ENCODE results near the gene RAMACL.

RAMACL gene

DNA sequence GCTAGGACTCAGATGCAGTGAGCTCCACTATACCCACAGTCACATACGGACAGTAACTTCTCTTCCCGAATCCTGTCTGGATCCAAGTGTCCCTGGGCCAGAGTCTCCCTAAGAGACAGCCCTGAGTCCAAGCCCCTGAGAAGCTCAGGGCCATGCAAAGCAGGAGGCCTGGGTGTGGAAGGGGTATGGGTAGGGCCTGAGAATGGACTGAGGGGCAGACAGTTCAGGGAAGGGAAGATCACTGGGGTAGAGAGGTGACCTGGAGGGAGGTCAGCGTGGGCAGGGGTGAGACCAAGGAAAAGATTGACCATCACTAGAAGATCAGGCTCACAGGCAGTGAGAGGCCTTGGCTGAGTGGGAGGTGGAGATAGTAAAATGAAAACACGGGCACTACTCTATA lies 31.8 kb upstream of the RAMACL start:
- no peak for DNase-seq (ENCODE audit: low read depth in 3 of 3, low spot score in 1 of 3)

DNA sequence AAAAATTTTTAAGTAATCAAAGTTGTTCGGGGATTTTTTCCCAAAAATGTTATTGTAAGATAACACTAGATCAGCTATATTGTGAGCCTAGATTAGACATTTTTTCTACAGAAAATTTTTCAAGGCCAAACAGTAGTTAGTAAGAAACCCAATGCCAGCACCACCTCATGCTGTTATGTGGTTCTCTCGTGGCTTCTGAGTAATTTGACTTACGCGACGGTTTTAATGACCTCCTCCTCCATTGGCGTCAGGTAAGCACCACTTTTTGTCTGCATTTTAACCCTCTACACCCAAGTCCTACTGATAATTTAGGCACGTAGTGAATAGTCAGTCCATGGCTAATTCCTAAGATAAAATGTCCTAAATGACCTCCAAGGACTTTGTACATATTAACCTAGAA lies 30.9 kb upstream of the RAMACL start:
- no peak for DNase-seq (ENCODE audit: low read depth in 3 of 3, low spot score in 1 of 3)

DNA sequence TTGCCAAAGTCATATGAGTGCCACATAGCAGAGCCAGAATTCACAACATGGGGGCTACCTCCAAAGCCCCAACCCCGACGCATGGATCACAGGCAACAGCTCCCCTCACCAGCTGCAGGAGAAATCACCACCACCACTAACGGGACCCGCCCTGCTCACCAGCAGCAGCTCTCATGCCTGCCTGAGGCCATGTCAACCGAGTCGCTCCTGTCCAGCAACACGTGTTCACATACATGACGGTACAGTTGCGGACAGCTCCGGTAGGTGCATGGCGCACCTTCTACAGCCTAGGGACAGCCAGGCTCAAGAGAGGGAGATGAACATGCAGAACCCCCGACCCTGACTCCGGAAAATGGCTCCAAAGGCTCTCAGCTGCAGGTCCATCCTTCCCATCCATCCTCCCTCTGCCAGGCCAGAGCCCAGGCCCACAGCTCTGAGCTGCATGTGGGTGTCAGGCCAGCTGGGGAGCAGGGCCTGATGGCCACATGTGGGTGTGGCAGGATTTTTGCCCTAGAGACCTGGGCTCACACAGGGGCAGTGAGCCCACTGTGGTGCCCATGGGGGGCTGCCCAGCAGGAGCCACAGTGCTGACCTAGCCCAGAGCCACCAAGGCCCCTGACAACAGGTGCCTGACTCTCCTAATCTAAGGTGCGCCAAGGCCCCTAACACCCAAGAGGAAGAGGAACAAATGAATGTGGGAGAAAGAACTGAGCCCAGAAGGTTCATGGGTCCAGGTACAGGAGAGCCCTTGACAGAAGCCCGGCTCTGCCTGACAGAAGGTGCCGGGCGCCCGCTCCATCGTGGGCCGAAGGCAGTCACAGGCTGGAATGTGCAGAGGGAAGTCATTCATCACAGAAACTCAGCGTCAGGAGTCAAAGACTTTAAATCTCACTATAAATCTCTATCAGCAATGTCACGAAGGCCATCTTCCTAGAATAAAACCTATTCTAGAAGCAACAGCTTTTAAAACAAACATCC lies 30.1 kb upstream of the RAMACL start:
- no peak for DNase-seq (ENCODE audit: low read depth in 3 of 3, low spot score in 1 of 3)

DNA sequence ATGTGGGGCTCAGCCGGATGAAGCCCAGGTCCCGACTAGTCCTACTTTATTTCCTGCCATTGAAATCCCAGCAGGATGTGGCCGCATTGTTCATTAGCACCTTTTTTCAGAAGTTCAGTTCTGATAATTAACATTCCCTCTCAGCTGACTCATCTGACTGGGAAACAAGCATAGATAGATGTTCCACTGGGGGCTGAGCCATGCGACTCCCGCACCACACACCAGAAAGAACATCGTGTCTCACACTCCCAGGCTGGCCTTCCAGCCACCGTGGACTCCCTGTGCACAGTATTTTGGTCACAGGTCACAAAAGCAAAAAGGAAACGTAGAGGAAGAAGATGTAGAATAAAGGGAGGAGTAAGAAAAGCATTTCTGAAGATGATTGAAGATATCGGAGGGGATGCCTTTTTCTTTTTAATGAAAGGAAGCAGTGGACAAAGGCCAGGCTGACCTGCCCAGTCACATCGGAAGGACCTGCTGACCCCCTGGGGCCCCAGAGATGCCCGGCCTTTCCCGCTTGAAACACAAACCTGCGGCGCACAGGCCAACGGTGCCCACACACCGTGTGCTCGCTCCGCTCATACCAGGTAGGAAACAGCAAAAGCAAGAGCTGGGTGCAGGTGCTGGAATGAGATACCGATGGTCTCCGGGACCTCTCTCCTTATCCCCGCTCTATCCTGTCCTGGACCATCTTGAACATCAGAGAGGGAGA lies 28.7 kb upstream of the RAMACL start:
- no peak for DNase-seq (ENCODE audit: low read depth in 3 of 3, low spot score in 1 of 3)

DNA sequence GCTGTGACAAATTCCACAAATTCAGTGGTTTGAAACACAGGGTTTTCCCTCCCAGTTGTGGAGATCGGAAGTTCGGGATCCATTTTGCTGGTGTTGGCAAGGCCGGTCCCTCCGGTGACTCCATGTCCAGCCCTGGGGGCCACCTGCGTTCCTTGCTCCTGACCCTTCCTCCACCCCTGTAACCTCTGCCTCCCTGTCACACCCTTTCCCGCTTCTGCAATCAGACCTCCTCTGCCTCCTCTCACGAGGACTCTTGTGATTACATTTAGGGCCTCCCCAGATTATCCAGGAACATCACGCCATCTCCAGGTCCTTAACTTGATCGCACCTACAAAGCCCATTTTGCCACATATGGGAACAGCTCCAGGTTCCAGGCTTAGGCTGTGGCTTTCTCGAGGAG lies 28.1 kb upstream of the RAMACL start:
- no peak for DNase-seq (ENCODE audit: low read depth in 3 of 3, low spot score in 1 of 3)

DNA sequence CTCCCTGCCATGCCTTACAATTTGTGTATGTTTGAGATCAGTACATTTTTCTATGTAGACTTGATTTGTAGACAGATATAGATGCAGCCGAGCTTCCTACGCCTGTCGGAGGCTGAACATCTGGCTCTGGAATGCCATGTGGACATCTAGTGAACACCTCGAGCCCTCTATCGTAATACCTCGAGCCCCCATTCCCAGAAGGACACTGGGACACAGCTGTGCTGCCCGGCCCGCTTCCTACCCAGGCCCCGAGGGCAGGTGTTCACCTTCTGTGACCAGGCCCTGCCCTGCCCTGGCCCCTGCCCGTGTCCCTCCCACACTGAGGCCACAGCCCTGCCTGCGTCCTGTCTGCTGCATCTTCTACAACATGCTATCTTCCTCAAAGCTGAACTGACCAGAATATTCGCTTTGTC lies 27.7 kb upstream of the RAMACL start:
- DNase-seq (ENCODE audit: low read depth in 3 of 3, low spot score in 1 of 3) = no peak

DNA sequence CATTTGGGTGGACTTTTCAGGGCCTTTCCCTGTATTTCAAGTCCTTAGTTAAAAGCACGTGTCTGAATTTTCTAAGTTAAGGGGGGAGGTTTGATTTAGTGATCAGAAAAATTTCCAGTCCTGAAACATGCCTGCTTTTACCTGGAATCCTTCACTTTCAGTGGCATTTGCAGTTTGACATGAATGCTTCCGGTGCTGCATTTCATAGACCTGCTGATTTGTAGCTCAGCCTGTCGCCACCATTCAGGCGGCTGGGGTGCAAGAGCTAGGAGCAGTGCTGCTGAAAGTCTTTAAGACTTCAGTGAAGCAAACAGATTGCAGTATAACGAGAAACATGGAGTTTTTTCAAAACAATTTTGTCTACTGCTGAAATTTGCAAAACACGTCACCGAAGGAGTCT lies 26.5 kb upstream of the RAMACL start:
- DNase-seq (ENCODE audit: low read depth in 3 of 3, low spot score in 1 of 3) = no peak

DNA sequence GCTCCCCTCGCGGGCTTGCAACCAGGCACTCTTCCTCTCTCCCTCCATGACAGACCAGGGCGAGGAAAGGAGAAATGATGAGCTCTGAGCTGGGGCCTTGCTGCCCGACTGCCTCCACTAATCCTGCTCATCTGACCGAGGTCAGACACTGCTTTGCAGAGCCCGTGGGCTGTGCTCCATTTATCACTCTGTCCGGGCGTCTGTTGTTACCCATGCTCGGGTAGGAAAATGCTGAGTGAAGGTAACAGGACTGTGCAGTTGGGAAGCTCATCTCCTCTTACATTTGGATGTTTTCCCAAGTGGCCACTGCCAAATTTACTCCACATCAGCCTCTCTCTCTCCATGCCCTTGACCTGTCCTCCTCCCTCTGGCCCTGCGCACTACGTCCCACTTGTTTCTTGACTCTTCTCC lies 26.0 kb upstream of the RAMACL start:
- DNase-seq (ENCODE audit: low read depth in 3 of 3, low spot score in 1 of 3) = no peak

DNA sequence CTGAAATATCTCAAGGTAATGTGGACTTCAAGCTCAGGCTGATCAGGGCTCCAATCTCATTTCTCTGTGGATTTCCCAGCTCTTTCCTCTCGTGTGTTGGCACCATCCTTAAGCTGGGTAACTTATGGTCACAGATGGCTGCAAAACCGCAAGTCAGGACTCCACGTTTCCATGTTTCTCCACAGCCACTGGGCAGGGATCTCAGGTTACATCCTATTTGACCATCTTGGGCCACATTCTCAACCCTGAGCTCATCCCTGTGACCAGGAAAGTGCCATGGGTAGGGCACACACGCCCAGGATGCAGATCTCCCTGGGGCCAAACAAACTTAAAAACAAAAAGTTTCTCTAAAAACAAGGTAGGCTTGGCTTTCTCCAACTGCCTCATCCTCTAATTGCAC lies 25.2 kb upstream of the RAMACL start:
- no peak for DNase-seq (ENCODE audit: low read depth in 3 of 3, low spot score in 1 of 3)

DNA sequence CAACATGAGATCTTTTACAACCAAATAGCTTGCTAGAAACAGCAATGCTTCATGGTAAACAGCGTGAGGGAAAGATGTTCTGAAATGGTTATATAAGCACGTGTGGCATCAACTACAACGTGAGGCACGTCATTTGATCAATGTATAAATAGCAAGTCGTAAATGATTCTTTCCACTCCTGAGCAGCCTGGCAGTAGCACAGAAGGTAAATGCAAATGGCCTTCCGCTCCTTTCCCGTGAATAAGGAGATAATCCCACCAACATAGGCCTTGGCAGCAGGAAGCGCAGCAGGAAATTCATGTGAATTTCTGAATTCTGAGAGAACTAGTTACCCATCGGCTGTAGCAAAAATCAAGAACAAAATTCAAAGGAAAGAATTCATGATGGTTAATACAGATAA lies 23.6 kb upstream of the RAMACL start:
- no peak for DNase-seq (ENCODE audit: low read depth in 3 of 3, low spot score in 1 of 3)

DNA sequence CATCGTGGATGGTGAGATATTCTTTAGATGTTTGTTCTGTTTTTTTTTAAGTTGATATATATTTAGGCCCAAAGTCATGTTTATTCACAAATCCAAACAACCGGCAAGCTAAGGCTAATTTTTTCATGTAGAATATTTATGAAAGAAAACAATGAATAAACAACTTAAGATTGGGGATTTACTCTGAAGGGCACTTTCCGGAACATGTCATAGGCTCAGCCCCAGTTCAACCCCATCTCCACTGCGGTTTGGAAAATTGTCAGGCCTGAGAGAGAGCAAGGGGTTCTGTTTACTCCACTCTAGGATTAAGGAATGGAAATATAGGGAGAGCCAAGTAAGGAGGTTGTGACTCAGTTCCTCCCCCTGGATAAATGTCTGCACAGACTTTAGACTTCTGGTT lies 22.3 kb upstream of the RAMACL start:
- DNase-seq (ENCODE audit: low read depth in 3 of 3, low spot score in 1 of 3) = no peak

DNA sequence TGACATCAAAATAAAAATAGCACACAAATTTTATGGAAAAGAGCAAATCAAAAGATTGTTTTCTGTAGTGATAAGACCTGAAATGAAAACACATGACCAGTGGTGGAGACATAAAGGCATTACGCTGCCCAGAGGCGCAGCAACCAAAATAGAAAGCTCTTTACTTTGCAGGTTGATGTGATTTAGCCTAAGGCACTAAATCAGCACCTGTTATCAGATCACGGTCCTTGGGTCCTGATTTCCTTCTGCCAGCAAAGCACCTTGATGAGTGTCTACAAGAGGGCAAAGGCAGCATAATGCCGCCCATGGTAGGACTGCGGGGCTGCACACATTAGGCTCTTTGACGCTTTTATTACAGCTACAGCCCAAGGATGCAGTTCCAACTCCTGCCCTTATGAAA lies 19.3 kb upstream of the RAMACL start:
- no peak for DNase-seq (ENCODE audit: low read depth in 3 of 3, low spot score in 1 of 3)

DNA sequence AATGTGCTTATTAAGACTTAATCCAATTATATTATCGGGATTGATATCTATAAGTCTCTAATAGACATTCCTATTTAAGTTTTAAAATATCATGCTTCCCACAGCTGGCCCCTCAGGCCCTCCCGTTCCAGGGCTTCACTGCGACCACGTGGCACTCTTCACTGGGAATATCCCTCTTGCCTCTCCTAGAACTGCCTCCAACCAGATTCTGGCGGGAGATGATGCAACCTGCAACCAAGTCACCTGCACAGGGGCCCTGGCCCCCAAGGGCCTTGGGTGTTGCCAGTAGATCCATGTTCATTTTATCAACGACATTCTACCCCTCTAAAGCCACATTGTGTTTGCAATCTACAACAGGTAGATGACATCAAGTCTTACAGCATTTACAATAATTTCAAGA lies 18.4 kb upstream of the RAMACL start:
- DNase-seq (ENCODE audit: low read depth in 3 of 3, low spot score in 1 of 3) = no peak

DNA sequence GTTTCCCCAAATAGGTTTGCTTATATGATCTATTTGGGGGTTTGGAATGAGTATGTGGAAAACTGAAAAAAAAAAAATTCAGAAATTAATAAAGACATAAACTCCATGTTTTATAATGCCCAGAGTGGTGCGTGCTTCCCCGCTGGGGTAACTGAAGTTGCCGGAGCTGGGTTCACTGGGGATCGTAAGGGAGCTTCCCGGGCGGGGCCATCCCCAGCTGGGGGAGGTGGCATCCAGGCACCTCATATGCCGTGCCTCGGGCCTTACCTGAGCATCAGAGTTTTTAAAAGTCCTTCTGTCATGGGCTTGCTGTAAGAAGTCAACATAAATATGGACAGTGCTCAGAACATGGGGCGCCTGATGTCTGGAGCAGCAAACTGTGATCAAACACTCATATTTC lies 17.9 kb upstream of the RAMACL start:
- no peak for DNase-seq (ENCODE audit: low read depth in 3 of 3, low spot score in 1 of 3)

DNA sequence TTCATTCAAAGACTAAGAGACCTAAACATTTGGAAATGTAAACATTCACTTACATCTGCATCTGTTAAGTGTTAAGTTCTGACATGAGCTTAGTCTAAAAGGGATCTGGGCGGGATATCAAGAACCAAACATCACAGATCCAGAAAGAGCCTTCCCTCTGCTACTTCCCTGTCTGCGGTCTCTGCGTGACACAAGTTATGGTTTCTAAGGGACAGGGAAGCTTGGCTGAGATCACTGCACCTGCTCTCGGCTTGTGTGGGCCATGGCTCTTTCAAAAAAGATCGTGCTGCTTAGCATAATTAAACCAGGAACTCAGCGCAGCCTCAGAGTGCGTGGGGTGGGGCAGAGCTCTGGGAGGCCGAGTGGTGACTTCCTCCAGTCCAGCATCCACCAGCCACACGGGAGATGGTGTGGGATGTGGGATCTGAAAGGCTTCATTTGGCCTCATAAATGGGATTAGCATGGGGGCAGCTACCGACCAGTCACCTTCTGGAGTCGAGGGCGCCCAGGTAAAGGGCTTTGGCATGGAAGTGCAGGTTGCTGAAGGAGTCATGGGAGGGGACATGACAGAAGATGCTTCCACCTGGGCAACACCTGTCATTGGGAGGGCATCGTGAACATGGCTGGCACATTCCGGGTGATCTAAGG lies 16.7 kb upstream of the RAMACL start:
- DNase-seq (ENCODE audit: low read depth in 3 of 3, low spot score in 1 of 3) = no peak

DNA sequence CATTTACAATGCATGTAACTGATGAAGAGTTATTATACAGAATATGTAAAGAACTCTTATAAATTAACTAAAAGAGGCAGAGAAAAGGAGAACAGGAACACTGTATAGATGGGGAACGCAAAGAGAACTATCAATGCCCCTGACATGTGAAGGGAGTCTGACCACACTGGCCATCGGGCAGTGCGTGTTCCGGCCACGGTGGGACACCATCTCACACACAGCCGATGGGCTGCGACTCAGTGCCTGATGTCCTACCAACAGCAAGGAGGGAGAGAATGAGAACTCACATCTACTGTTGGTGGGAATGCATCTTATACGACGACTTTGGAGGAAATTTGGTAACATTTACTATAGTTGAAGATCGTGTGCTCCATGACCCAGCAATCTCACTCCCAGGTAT lies 15.5 kb upstream of the RAMACL start:
- DNase-seq (ENCODE audit: low read depth in 3 of 3, low spot score in 1 of 3) = no peak

DNA sequence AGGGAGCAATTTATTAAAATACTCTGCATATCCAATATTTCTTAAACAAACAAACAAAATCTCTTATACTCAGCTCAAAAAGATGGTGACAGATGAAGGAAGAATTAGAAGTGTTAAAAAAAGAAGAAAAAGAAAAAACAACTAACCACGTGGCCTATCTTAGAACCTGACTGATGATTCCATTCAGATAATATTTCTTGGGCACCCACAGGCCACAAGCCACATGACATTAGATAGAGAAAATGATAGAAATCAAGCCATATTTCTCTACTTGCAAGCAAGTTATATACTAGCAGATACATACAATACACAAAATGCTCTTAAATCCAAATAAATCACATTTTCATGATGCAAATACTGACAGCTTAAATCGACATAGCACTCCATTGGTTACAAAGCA lies 14.5 kb upstream of the RAMACL start:
- DNase-seq (ENCODE audit: low read depth in 3 of 3, low spot score in 1 of 3) = no peak

DNA sequence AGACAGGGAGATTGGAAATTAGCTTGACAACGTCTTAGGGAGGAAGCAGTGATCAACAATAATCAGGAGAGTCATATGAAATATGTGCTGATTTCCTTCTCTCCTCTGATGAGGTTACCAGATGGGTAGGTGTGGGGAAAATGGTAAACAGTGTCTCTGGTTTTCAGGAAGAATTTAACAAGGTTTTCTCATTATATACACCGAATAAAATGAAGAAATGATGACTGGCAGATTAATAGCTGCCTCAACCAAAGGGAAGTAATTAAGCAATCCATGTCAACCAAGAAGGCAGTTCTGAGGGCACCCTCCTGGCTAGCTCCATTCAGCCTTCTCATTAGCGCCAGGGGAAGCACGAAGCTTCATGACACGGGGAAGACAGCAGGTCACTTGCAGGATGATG lies 12.7 kb upstream of the RAMACL start:
- no peak for DNase-seq (ENCODE audit: low read depth in 3 of 3, low spot score in 1 of 3)

DNA sequence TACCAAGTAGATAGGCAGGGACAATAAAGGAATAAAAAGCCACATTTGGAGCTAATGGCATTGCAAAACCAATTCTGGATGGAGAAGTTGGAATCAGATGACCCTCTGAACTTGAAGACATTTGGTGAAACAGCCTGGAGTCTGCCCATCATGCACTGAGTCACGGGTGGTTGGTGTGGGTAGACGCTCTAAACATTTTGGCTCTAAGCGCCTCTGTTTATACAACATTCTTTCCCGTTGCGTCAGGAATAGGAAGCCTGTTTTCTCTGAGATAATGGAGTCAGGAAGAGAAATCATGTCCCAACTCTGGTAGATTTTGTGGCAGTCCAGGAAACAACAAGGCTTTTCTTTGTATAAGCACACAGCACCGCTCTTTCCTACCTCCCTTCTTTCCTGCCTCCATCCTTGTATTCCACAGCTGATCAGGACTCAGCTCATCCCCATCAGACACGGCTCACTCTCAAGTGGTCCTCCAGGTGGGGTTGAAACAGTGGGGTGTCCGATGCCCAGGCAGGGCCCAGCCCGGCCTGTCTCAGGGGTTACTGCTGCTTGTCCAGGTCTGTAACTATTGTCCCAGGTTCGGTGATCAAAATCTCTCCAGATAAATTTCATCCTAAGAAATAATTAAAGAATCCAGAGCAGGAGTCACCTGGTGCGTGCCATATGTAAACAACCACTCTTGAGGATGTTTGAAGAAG lies 12.1 kb upstream of the RAMACL start:
- DNase-seq (ENCODE audit: low read depth in 3 of 3, low spot score in 1 of 3) = no peak

DNA sequence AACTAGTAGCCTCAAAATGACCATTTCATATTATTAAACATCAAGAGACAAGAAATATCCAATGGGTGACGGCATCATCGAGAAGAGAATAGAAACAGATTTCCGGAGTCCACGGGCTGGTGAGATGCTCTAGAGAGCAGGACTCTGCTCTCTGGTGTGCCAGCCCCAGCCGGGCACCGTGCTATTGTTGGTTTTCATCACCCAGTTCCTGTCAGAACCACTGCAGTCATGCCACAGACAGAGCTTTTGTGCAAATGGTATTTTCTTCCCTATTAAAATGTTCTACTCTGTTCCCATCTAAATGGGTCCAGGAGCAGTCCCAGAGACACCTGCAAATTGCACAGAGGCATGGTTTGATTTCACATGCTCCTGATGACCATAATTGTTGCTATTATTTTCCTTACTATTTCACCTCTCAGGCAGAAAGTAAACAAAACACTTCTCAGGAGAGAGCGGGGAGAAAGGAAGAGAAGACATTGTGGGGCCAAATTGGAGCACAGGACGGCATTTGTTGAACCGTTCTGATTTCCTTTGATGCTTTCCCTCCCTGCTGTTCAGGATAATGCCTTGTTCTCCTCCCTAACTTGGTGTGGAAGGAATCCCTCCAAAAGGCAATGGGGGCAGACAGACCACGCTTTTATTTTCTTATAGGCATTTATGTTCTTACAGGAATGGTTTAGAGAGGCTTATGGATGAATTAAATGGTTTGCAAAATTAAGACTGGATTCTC lies 11.4 kb upstream of the RAMACL start:
- DNase-seq (ENCODE audit: low read depth in 3 of 3, low spot score in 1 of 3) = no peak
